ENCODE results near the gene GGCT.
"Not testable (repeated sequence)": the region's sequence is repeated elsewhere in the genome, so short reads cannot be mapped to it uniquely, and the experiment has no call there.

Gene GGCT

GRCh38 chr7:30504301-30505173 is at the start of gene GGCT:
Gene GGCT (minus strand): TSS chr7:30504829. CDS start chr7:30504709, 120 bp downstream.
- peak; percentile 92 to 95 for DNase-seq (ENCODE audit: low read depth in 2 of 2)

DNA sequence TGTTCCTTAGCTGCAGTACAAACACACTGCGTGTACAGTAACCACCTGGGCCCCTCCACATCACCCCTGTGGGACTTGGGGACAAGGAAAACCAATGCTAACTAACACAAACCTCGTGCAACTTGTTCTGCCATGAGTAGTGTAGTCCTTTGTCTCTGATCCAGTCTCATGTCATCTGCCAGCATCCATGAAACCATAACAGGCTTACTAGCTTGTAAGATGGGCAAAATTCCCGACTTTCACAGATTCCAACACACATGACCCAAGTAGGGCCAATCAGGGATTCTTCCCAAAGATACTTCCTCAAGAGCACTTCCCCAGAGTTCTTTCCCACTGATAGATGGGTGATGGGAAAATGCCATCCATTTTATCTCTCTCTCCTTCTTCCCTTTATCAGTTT is 48.9 kb upstream of the GGCT start:
- DNase-seq (ENCODE audit: low read depth in 2 of 2), result no peak

DNA sequence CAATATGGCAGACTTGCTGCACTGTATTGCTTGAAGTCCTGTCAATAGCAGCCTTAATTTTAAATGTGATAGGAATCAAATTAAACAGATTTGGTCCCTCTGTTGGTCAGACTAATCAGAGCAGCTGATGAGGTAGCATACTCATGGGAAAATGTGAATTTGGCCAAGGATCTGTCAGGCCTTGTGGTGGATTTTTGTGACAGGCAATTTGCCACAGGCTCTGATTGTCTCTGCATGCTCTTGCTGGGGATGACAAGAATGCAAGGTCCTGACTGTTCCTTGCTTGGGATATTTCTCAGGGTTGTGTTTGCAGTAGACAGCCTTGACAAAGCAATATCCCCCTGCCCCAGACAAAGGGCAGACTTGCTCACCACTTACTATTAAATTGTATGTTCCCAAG is 48.5 kb upstream of the GGCT start:
- no peak for DNase-seq (ENCODE audit: low read depth in 2 of 2)

DNA sequence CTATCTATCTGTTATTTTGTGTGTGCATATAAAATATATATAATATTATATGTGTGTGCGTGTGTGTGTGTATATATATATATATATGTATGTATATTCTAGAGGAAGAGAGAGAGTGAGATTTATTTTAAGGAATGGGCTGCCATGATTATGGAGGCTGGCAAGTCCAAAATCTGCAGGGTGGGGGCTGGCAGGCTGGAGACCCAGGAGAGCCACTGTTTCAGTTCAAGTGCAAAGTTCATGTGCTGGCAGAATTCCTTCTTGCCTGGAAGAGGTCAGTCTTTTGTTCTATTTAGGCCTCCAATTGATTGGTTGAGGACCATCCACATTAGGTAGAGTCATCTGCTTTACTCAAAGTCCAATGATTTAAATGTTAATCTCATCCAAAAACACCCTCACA is 47.7 kb upstream of the GGCT start:
- no peak for DNase-seq (ENCODE audit: low read depth in 2 of 2)

GRCh38 chr7:30549931-30550493 is 45.4 kb upstream of the GGCT start:
- no peak for DNase-seq (ENCODE audit: low read depth in 2 of 2)

GRCh38 chr7:30548845-30549244 is 44.2 kb upstream of the GGCT start:
- no peak for DNase-seq (ENCODE audit: low read depth in 2 of 2)

DNA sequence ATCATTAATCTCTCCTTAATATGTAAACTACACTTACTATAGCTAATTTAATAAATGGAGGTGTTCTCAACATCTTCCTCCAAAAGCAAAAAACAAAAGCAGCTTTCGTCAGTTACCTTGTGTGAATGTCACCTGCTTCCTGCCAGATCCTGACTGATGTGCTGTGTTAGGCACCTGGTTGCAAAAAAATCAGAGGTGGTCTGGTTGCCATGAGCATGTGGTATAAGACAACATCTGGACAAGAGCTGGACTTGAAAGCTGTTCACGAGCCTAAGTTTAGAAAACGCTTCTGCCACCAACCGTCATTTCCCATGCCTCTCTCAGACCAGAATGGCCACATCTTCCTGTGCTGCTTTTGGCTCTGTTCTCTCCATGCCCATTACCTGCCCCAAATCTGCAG is 42.0 kb upstream of the GGCT start:
- DNase-seq (ENCODE audit: low read depth in 2 of 2), result no peak

DNA sequence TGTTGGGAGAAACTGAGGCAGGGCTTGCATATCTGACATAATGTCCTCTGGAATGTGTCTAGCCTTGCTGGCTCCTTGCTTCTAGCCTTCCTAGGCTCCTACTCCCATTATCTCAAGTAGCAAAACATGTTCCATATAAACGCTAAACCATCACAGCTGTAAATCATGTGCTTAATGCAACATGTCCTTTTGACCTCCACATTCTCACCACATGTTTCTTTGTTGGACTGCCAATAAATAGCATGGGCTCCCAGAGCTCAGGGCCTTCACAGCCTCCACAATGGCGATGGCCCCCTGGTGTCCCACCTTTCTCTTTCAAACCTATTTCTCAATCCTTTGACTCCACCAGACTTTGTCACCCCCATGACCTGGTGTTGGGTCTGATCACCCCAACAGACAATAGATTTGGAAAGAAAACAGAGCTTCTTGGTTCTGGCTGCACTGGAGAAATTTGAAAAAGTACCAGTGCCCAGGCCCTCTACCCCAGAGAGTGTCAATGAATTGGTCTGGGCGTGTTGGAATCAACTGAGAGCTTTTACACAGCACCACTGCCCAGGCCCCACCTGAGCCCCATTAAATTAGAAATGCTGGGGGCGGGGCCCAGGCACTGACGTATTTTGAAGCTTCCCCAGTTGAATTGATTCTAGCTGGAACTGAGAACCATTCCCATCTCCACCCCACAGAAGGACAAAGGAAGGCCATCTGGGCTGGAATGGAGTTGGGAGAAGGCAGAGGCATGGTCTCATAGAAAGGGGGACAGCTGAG is 41.3 kb upstream of the GGCT start:
- no peak for DNase-seq (ENCODE audit: low read depth in 2 of 2)

DNA sequence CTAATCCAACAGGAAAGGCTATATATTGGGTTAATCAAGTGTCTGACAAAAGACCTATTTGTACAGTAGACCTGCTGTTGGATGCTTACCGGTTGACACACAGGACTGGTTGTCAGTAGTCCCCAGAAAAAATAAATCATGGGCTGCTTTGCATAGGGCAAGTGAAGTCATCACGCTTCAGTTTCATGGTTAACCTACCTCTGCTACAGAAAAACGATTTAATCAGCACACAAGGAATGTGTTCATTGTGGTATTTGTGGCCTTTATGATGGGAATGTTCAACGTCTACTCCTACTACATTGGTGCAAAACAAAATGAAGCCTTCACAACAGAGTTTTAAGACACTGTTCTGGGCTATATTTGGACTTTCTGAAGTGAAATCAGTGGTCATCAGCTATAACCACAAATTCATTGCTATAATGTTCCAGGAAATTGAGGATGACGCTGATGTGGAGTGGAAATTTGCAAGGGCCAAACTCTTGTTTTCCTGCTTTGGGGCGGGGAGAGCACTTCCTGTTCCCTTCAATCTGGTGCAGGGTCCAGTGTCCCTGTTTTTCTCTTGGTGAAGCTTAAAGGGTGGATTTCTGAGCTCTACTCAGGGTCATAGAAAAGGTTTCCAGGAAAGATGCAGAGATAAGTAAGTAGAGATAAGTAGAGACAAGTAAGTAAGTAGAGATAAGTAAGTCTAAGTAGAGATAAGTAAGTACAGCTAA is 39.3 kb upstream of the GGCT start:
- DNase-seq (ENCODE audit: low read depth in 2 of 2), result no peak

GRCh38 chr7:30543115-30543514 is 38.5 kb upstream of the GGCT start:
- DNase-seq (ENCODE audit: low read depth in 2 of 2), result not testable (repeated sequence)

- DNase-seq (ENCODE audit: low read depth in 2 of 2), result no peak
Observed at GRCh38 chr7:30533886-30534285, 29.3 kb upstream of the GGCT start.

DNA sequence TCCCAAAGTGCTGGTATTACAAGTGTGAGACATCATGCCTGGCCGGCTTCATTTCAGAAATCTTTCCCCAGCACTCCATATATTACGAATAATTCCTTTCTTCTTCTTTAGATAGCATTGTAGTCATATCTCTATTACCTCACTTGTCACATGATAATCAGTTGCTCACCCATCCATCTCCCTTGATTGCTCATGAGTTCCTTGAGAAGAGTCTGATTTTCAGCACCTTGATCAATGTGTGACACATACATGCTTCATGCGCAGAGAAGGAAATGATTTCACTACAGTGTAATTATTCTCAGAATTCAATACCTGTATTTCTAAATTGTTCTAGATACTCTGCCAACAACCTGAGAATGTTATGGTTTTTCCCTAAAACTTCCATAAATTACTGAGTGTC is 26.7 kb upstream of the GGCT start:
- no peak for DNase-seq (ENCODE audit: low read depth in 2 of 2)

DNA sequence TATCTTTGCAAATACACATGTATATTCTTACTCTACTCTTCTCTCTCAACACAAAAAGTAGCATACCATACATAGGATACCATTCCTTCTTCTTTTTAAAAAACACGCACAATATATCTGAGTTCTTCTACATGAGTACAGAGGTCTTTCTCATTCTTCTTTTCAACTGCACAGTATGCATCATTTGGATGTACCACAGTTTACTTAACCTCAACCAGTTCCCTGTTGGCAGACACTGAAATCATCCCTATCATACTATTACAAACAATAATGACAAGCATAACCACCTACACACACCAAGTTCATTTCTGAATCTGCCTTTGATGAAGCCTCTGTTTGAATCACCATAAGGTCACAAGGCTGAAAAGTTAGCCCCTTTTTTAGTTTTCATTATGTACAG is 25.7 kb upstream of the GGCT start:
- DNase-seq (ENCODE audit: low read depth in 2 of 2), result no peak

DNA sequence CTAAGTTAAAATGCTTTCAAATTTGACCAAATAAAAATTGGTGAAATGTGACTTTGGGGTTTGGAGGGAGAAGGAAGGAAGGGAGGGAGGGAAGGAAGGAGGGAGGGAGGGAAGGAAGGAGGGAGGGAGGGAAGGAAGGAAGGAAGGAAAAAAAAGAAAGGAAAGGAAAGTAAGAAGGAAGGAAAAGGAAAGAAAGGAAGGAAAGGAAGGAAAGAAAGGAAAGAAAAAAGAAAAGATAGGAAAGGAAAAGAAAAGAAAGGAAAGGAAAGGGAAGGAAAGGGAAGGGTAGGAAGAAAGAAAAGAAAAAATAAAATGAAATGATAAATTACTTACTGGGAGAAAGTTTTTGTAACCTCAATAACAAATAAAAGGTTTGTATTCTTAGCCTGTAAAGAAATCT is 24.1 kb upstream of the GGCT start:
- no peak for DNase-seq (ENCODE audit: low read depth in 2 of 2)

- DNase-seq (ENCODE audit: low read depth in 2 of 2), result not testable (repeated sequence)
Observed at GRCh38 chr7:30527297-30527696, 22.7 kb upstream of the GGCT start.

- DNase-seq (ENCODE audit: low read depth in 2 of 2), result no peak
Observed at GRCh38 chr7:30526163-30526562, 21.5 kb upstream of the GGCT start.

GRCh38 chr7:30525429-30525828 is 20.8 kb upstream of the GGCT start:
- no peak for DNase-seq (ENCODE audit: low read depth in 2 of 2)

- no peak for DNase-seq (ENCODE audit: low read depth in 2 of 2)
Observed at GRCh38 chr7:30524545-30524944, 19.9 kb upstream of the GGCT start.

DNA sequence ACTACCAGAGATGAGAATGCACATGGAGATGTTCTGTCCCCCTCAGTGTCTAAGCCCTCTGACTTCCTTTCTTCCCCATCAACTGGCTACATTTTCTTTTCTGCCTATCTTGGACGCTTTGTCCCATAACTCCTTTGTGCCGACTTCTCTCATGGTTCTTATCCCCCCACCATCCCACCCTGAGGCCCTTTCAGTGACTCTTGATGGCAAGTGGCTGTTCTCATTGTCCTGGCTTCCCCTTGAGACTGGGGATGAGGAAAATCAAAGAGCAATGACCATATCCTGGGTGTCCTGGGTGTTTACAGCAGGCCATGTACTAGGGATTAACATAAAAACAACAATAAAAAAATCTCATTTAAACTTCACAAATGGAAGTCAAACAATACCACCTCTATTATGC is 18.8 kb upstream of the GGCT start:
- no peak for DNase-seq (ENCODE audit: low read depth in 2 of 2)

DNA sequence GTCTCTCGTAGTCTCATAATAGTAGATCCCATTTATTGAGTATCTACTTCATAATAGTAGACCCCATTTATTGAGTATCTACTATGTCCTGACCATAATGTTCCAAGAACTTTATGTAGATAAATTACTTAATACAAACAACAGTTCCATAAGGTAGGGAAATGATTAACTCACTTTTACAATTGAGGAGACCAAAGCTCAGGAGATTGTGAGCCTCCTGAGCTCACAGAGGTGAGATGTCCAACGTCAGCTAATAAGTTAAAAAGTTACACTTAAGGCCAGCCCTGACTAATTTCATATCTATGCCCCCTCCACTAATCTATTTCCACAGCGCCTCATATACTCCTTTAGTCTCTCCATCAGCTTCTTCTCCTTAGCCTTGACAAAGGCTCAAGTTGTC is 17.5 kb upstream of the GGCT start:
- DNase-seq (ENCODE audit: low read depth in 2 of 2), result no peak

DNA sequence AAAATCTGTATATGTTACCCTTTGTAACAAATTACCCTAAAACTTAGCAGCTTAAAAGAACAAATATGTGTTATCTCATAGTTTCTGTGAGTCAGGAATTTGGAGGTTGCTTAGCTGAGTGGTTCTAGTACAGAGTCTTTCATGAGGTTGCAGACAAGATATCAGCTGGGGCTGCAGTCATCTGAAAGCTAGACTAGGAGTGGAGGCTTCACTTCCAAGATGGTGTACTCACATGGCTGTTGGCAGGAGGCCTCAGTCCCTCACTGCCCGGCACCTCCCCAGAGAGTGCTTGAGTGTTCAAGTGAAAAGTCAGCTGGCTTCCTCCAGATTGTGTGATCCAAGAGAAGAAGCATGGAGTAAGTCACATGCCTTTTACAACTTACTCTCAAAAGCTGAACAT is 16.9 kb upstream of the GGCT start:
- no peak for DNase-seq (ENCODE audit: low read depth in 2 of 2)

DNA sequence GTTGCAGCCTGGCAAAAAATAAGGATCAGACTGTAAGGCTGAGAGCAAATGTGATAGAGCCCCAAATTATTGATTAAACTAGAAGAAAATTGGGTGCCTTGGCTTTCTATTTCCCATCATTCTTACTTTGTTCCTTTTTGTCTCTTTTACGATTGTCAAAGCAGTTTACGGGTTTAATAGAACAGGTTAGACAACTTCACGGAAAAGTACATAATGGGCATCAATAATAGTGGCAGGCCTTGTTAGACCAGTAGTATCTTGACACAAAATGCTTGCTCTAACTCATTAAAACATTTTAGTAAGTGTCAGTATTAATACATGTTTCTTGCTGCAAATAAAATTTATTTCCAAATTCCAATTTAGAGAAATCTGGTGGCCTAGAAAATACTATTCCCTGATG is 14.5 kb upstream of the GGCT start:
- DNase-seq (ENCODE audit: low read depth in 2 of 2), result no peak

Data from stimulated activated CD8-positive, alpha-beta memory T cell treated with anti-CD3 and anti-CD28 coated beads, Interleukin-7, amount 100 ng/mL, for 1 hour (primary cell).